Gastroesophageal sphincter (tissue), 4 donors: ENCODE results near the gene ELL2. TPM values are rescaled to one million over a fixed set of nuclear protein-coding genes. Genes with fewer than 3 reads are reported as not detected.

ENCODE experiments used
- ATAC-seq: fragments of 150-250 bp; one replicate; pipeline ENCODE4 v1.9.1; 2016; ENCODE audit warnings: mild to moderate bottlenecking, moderate library complexity
- H3K27ac ChIP-seq, 4 donors: fragments of 200-600 bp; sonication (generic) in 3 of 4; 1 replicate in 3 of 4; 2 replicates in 1 of 4; pipeline ENCODE4 v1.5.1; 2016 to 2019
- H3K27me3 ChIP-seq: fragments of 200-600 bp; sonication (generic); one replicate; pipeline ENCODE4 v1.5.1; 2019
- H3K36me3 ChIP-seq, 2 donors: fragments of 200-600 bp; sonication (generic); one replicate each; pipeline ENCODE4 v1.5.1; 2019; ENCODE audit warnings: control low read depth in 1 of 2
- H3K4me1 ChIP-seq, 3 donors: fragments of 200-600 bp; sonication (generic); 1 replicate in 2 of 3; 2 replicates in 1 of 3; pipeline ENCODE4 v1.5.1; 2016 to 2019; ENCODE audit warnings: control low read depth in 2 of 3
- H3K4me3 ChIP-seq, 2 donors: fragments of 200-600 bp; sonication (generic); one replicate each; pipeline ENCODE4 v1.5.1; 2019; ENCODE audit warnings: mild to moderate bottlenecking in 1 of 2, moderate library complexity in 1 of 2
- H3K9me3 ChIP-seq, 3 donors: fragments of 200-600 bp; sonication (generic); one replicate each; pipeline ENCODE4 v1.5.1; 2017 to 2019; ENCODE audit warnings: control low read depth in 2 of 3
- EP300 ChIP-seq: sonication (generic); formaldehyde crosslinking; IDR thresholded peaks from one replicate; pipeline ENCODE4 v1.6.1; 2017; ENCODE audit warnings: antibody characterized with exemption, mild to moderate bottlenecking
- POLR2A ChIP-seq, 2 donors: fragments of 450-650 bp; IDR thresholded peaks; one replicate each; pipeline ENCODE4 v1.6.1; 2017; ENCODE audit warnings: antibody characterized with exemption in 2 of 2, mild to moderate bottlenecking in 2 of 2, moderate library complexity in 1 of 2
- POLR2AphosphoS5 ChIP-seq: sonication (generic); formaldehyde crosslinking; IDR thresholded peaks from one replicate; pipeline ENCODE4 v1.6.1; 2017; ENCODE audit warnings: antibody characterized with exemption
- WGBS, 2 donors: methylation state at CpG; one replicate each; pipeline ENCODE4 v1.1.5; 2018; ENCODE audit warnings: low coverage in 1 of 2; 5-methylcytosine and 5-hydroxymethylcytosine counted together
- total RNA-seq, 4 donors: library from RNA; depleted of rRNA; stranded (reverse); fragments of >200 nt; gene quantifications; one replicate each; pipeline ENCODE4 v1.1.0, GENCODE V29; 2016
- TF ChIP-seq, protein P1 (sequence below), 4 experiments: fragments of 200-600 bp in 2 of 4; fragments of 450-650 bp in 2 of 4; sonication (generic) in 1 of 4; IDR thresholded peaks; one replicate each; pipeline ENCODE4 v1.5.1; 2017 to 2019; ENCODE audit warnings: antibody characterized with exemption in 4 of 4, mild to moderate bottlenecking in 2 of 4, moderate library complexity in 2 of 4

ELL2 gene
- total RNA-seq, 4 donors from 2014 or later = 38.4 to 117 (median 59.3) TPM

DNA sequence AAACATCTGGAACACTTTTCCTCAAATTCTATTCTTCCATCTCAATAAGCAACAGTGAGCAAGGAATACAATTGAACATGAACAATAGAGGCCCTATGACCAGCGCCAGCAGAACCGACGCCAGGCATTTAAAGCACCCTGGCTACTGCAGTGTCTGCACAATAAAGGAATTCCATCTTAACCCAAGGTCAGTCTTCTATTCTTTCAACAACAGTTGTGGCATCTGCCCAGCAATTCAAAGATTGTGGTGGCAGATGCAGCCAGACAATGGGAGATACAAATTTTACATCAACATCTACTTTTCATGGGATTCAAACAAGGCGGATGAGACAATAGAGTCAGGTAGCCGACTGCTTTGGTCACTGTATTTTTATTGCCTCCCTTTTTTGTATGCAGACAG, 65.9 kb downstream of the ELL2 start:
- Histone ChIP-seq H3K4me1 (peaks cover 0 to 21% (median 0%) of the 10 kb centered on the region in 3 donors), H3K27ac (no peak overlapping the region), H3K4me3 (no peak overlapping the region), H3K36me3 (peaks cover 0 to 71% of the 10 kb centered on the region in 2 donors), H3K9me3 (no peaks in the 10 kb centered on the region), H3K27me3 (no peaks in the 10 kb centered on the region)
- 81 to 88% methylated on average over 4 to 5 of the region's 5 CpGs for WGBS, 2 donors
- ATAC-seq = no peak
- TF ChIP-seq POLR2AphosphoS5 = no peak
- TF ChIP-seq, protein P1, sequence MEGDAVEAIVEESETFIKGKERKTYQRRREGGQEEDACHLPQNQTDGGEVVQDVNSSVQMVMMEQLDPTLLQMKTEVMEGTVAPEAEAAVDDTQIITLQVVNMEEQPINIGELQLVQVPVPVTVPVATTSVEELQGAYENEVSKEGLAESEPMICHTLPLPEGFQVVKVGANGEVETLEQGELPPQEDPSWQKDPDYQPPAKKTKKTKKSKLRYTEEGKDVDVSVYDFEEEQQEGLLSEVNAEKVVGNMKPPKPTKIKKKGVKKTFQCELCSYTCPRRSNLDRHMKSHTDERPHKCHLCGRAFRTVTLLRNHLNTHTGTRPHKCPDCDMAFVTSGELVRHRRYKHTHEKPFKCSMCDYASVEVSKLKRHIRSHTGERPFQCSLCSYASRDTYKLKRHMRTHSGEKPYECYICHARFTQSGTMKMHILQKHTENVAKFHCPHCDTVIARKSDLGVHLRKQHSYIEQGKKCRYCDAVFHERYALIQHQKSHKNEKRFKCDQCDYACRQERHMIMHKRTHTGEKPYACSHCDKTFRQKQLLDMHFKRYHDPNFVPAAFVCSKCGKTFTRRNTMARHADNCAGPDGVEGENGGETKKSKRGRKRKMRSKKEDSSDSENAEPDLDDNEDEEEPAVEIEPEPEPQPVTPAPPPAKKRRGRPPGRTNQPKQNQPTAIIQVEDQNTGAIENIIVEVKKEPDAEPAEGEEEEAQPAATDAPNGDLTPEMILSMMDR (IDR thresholded peaks at IDR 0.05) = no peak
- no peak for TF ChIP-seq POLR2A (IDR thresholded peaks at IDR 0.05)
- TF ChIP-seq EP300 = no peak

DNA sequence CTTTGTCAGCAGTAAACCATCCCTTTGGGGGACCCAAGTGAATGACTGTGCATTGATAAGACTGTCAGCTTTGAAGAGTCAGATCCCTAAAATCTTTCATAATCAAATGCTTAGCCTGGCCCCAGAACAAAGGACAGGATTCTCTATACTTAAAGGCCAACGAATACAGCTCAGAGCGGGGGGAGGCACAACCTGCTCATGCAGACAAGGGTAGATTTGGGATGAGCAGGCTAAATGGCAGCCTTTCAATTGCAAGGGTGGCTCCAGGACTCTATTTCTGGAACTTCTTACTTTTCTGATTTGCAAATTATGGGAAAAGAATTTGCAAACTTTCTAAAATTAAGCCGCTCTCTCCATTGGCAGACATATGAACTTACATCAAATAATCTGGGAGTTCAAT, 66.4 kb downstream of the ELL2 start:
- ATAC-seq = no peak
- no peaks in the 10 kb centered on the region for H3K9me3 ChIP-seq
- 77 to 100% methylated on average over 1 to 3 of the region's 3 CpGs for WGBS, 2 donors
- H3K27me3 ChIP-seq = no peaks in the 10 kb centered on the region
- H3K36me3 ChIP-seq = peaks cover 0 to 76% of the 10 kb centered on the region in 2 donors
- H3K4me3 ChIP-seq = no peak overlapping the region
- H3K27ac ChIP-seq = no peak overlapping the region
- peaks cover 0 to 16% (median 0%) of the 10 kb centered on the region in 3 donors for H3K4me1 ChIP-seq
- no peak for TF ChIP-seq POLR2A (IDR thresholded peaks at IDR 0.05)
- TF ChIP-seq, protein P1 (IDR thresholded peaks at IDR 0.05) = no peak
- no peak for TF ChIP-seq EP300
- no peak for TF ChIP-seq POLR2AphosphoS5

DNA sequence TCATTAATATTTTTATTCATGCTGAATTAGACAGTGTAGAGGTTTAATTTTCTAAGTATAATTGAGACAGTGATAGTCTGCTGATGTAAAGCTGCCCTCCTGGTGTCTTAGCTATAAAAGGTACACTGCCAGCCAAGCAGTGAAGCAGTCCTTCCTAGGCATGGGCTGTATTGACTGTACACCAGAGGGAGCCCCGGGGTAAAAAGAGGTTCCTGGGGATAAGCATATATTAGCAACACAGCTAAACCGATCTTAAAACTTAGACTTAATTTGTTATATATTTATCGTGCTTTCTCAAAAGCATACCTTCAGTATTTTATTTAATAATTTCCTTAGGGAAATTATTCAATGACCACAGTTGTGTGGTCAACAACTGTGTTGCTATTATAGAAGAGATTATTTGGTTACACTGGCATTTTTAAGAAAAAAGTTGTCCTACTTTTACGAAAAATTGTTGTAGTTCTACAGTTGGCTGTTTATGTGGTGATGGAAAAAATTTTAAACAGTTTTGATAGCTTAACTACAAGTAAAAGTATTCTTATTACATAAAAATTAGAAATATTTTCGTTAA, 68.8 kb downstream of the ELL2 start:
- H3K27me3 ChIP-seq = no peaks in the 10 kb centered on the region
- WGBS, 2 donors = 82% methylated on average over 5 of the region's 5 CpGs
- no peaks in the 10 kb centered on the region for H3K9me3 ChIP-seq
- TF ChIP-seq, protein P1 (IDR thresholded peaks at IDR 0.05) = peak; percentile 24 to 55 (median 53)
- TF ChIP-seq POLR2A (IDR thresholded peaks at IDR 0.05) (no peak), EP300 (no peak)
- peaks cover 0 to 92% of the 10 kb centered on the region in 2 donors for H3K36me3 ChIP-seq
- H3K4me1 ChIP-seq = no peaks in the 10 kb centered on the region
- no peak overlapping the region for H3K4me3 ChIP-seq
- no peak overlapping the region for H3K27ac ChIP-seq
- no peak for ATAC-seq

DNA sequence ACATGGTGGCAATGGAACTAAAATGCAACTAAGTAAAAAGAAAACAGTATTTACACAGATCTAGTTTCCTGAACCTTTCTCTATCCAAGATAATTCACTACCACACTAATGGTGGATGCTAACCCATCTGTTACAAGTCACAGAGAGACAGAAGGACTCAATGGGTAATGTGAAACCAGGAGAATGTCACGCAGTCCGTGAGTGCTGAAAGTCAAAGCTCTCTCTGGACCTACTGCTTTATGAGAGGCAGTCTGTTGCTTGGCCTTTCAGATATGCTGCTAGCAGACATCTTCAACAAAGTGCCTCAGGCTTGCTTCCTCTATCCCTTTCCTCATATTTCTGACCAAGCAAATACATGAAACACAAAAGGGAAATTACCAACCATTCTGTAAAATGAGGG, 70.2 kb downstream of the ELL2 start:
- Histone ChIP-seq H3K9me3 (no peaks in the 10 kb centered on the region), H3K27ac (no peak overlapping the region), H3K27me3 (no peaks in the 10 kb centered on the region), H3K4me3 (no peak overlapping the region), H3K36me3 (peaks cover 0 to 89% of the 10 kb centered on the region in 2 donors), H3K4me1 (no peaks in the 10 kb centered on the region)
- 96 to 100% methylated on average over 2 of the region's 2 CpGs for WGBS, 2 donors
- TF ChIP-seq, protein P1 (IDR thresholded peaks at IDR 0.05) = no peak
- TF ChIP-seq EP300 = no peak
- TF ChIP-seq POLR2A (IDR thresholded peaks at IDR 0.05) = no peak
- no peak for TF ChIP-seq POLR2AphosphoS5
- no peak for ATAC-seq

DNA sequence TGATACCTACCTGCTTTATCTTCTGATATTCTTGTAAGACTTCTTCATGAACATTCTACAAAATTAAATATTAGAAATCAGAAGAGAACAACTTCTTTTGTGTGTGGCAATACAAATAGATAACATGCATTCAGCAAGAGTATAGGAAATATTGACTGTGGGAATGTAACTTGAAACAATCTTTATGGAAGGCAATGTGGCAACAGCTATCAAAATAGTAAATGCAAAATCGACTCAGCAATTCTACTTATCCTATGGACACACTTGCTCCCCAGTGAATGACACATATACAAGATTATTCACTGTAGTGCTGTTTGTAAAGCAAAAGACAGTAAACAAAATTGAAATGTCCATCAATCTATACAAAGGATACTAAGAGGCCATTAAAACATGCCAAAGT, 72.6 kb downstream of the ELL2 start:
- no peak overlapping the region for H3K4me3 ChIP-seq
- no peaks in the 10 kb centered on the region for H3K27me3 ChIP-seq
- peaks cover 0 to 71% of the 10 kb centered on the region in 2 donors for H3K36me3 ChIP-seq
- 67 to 80% methylated on average over 1 of the region's 1 CpG for whole genome bisulfite sequencing, 2 donors
- H3K4me1 ChIP-seq = no peaks in the 10 kb centered on the region
- ATAC-seq = no peak
- TF ChIP-seq POLR2AphosphoS5 (no peak), EP300 (no peak), POLR2A (IDR thresholded peaks at IDR 0.05) (no peak)
- TF ChIP-seq, protein P1 (IDR thresholded peaks at IDR 0.05) = no peak
- no peaks in the 10 kb centered on the region for H3K9me3 ChIP-seq
- no peak overlapping the region for H3K27ac ChIP-seq
